ENCODE results near the gene NCEH1. TPM values are rescaled to one million over a fixed set of nuclear protein-coding genes. Genes with fewer than 3 reads are reported as not detected.
"Not testable (repeated sequence)": the region's sequence is repeated elsewhere in the genome, so short reads cannot be mapped to it uniquely, and the experiment has no call there.

Gene NCEH1, protein sequence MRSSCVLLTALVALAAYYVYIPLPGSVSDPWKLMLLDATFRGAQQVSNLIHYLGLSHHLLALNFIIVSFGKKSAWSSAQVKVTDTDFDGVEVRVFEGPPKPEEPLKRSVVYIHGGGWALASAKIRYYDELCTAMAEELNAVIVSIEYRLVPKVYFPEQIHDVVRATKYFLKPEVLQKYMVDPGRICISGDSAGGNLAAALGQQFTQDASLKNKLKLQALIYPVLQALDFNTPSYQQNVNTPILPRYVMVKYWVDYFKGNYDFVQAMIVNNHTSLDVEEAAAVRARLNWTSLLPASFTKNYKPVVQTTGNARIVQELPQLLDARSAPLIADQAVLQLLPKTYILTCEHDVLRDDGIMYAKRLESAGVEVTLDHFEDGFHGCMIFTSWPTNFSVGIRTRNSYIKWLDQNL
- total RNA-seq: 10 to 100 TPM; 16.8 to 73.1 (median 36.4) TPM

DNA sequence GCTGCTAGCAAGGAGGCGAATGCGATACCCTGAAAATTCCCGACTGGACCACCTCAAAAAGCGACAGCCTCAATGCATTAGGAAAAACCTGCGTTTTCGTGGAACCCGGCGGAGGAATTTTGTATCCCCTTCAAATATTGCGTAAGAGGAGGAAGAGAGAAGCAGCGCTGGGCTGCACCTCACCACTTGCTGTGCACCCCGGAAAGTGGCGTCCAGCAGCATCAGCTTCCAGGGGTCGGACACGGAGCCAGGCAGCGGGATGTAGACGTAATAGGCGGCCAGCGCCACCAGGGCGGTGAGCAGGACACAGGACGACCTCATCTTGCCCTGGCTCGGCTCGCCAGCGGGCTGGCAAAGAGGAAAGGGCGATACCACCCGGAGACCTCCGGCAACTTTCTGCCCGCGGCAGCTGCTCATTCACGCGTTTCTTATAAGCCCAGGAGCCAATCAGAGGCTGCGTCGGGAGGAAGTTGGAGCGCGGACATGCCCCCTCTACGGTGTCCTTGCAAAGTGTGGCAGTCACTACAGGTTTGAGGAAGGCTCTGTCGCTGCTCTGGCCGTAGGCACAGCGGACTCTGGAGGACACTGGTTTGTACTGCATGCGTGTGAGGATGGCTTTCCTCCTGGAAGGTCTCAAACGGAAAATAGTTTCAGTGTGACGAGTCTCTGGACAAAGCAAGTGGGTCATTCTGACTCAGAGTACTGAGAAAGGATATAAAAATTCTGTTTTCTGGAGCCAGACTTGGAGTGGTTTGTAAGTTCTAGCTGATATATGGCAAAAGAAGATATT lies at the start of gene NCEH1:
Gene NCEH1 (minus strand): TSS at position 404 of the 790 bp plus-strand sequence. CDS start 83 bp downstream, at position 321.
- TF ChIP-seq EP300 (IDR thresholded peaks at IDR 0.05) (no peak), POLR2A (IDR thresholded peaks at IDR 0.05) (peak in 3 of 4 donors; percentile 93 to 95 (median 94)), POLR2AphosphoS5 (IDR thresholded peaks at IDR 0.05) (peak; percentile 71 to 94)
- TF ChIP-seq, protein P1, sequence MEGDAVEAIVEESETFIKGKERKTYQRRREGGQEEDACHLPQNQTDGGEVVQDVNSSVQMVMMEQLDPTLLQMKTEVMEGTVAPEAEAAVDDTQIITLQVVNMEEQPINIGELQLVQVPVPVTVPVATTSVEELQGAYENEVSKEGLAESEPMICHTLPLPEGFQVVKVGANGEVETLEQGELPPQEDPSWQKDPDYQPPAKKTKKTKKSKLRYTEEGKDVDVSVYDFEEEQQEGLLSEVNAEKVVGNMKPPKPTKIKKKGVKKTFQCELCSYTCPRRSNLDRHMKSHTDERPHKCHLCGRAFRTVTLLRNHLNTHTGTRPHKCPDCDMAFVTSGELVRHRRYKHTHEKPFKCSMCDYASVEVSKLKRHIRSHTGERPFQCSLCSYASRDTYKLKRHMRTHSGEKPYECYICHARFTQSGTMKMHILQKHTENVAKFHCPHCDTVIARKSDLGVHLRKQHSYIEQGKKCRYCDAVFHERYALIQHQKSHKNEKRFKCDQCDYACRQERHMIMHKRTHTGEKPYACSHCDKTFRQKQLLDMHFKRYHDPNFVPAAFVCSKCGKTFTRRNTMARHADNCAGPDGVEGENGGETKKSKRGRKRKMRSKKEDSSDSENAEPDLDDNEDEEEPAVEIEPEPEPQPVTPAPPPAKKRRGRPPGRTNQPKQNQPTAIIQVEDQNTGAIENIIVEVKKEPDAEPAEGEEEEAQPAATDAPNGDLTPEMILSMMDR (IDR thresholded peaks at IDR 0.05): peak; percentile 81 to 92 (median 92)
- Histone ChIP-seq H3K4me1 (peaks cover 11 to 26% (median 17%) of the 10 kb centered on the region in 4 donors), H3K27ac (peak within 1 kb of the TSS; percentile 84 to 92 (median 86)), H3K9me3 (no peaks in the 10 kb centered on the region), H3K27me3 (no peaks in the 10 kb centered on the region), H3K4me3 (peak within 1 kb of the TSS; percentile 72 to 87 (median 76)), H3K36me3 (no peaks in the 10 kb centered on the region)
- DNase-seq (peak; percentile 91 to 97), ATAC-seq (ENCODE audit: low FRiP score in 2 of 2) (peak; percentile 97 to 100)
- WGBS, 2 donors: 1% methylated on average over 19 to 39 of the region's 41 CpGs

- ATAC-seq (ENCODE audit: low FRiP score in 2 of 2): not testable (repeated sequence)
- peaks cover 0 to 37% (median 12%) of the 10 kb centered on the region in 4 donors for H3K36me3 ChIP-seq
Measured at GRCh38 chr3:172760416-172760815, 49.5 kb upstream of the NCEH1 start.

GRCh38 chr3:172753125-172753524 lies 42.3 kb upstream of the NCEH1 start:
- Histone ChIP-seq H3K36me3 (peaks cover 0 to 7% (median 0%) of the 10 kb centered on the region in 4 donors), H3K4me3 (no peak overlapping the region), H3K4me1 (peaks cover 16 to 26% (median 18%) of the 10 kb centered on the region in 4 donors), H3K27me3 (no peaks in the 10 kb centered on the region), H3K9me3 (no peaks in the 10 kb centered on the region), H3K27ac (no peak overlapping the region)
- ATAC-seq (ENCODE audit: low FRiP score in 2 of 2): no peak
- no peak for DNase-seq
- 94 to 96% methylated on average over 1 of the region's 1 CpG for WGBS, 2 donors
- TF ChIP-seq POLR2AphosphoS5 (IDR thresholded peaks at IDR 0.05): no peak
- TF ChIP-seq EP300 (IDR thresholded peaks at IDR 0.05): no peak
- TF ChIP-seq, protein P1 (IDR thresholded peaks at IDR 0.05): no peak
- no peak for TF ChIP-seq POLR2A (IDR thresholded peaks at IDR 0.05)

More at GRCh38 chr3:172760416-172760815, 49.5 kb upstream of the NCEH1 start:
- not testable (repeated sequence) for DNase-seq, H3K27ac ChIP-seq, H3K27me3 ChIP-seq, H3K9me3 ChIP-seq, H3K4me3 ChIP-seq, H3K4me1 ChIP-seq
- WGBS, 2 donors: 90 to 91% methylated on average over 6 of the region's 6 CpGs

DNA sequence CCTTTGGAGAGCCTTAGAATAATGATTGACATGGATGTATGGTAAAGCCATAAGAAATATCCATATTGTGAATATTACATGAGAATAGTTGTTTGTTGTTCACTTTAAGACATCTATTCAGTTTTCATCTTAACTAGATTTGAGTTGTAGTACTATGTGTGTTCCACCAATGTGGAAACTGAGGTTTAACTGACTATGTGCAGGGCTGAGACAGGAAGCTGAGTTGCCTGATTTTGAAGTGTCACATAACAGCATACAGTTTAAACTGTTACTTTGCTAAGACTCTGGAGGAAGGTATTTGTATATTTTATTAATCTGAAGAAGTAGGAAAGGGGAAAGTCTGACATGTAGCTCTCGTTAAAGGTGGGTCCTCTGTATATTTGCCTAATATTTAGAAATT lies 41.8 kb upstream of the NCEH1 start:
- TF ChIP-seq, protein P1 (IDR thresholded peaks at IDR 0.05): no peak
- ATAC-seq (ENCODE audit: low FRiP score in 2 of 2) (no peak), DNase-seq (no peak)
- Histone ChIP-seq H3K4me1 (peaks cover 16 to 26% (median 18%) of the 10 kb centered on the region in 4 donors), H3K9me3 (no peaks in the 10 kb centered on the region), H3K27ac (no peak overlapping the region), H3K36me3 (peaks cover 0 to 4% (median 0%) of the 10 kb centered on the region in 4 donors), H3K4me3 (no peak overlapping the region), H3K27me3 (no peaks in the 10 kb centered on the region)
- WGBS, 2 donors: 77 to 83% methylated on average over 1 of the region's 1 CpG

- WGBS, 2 donors: 0 to 1% methylated on average over 14 of the region's 14 CpGs
- ATAC-seq (ENCODE audit: low FRiP score in 2 of 2) (peak in 1 of 2 donors; percentile 30), DNase-seq (peak in 1 of 2 donors; percentile 29)
- TF ChIP-seq POLR2A (IDR thresholded peaks at IDR 0.05) (no peak), EP300 (IDR thresholded peaks at IDR 0.05) (no peak), POLR2AphosphoS5 (IDR thresholded peaks at IDR 0.05) (no peak)
- TF ChIP-seq, protein P1 (IDR thresholded peaks at IDR 0.05): no peak
- Histone ChIP-seq H3K4me1 (peaks cover 16 to 26% (median 18%) of the 10 kb centered on the region in 4 donors), H3K4me3 (peak overlapping the region; percentile 75 to 98 (median 96)), H3K27ac (peak overlapping the region; percentile 80 to 91 (median 84)), H3K36me3 (no peaks in the 10 kb centered on the region), H3K27me3 (no peaks in the 10 kb centered on the region), H3K9me3 (no peaks in the 10 kb centered on the region)
Measured at GRCh38 chr3:172751175-172751704, 40.4 kb upstream of the NCEH1 start.
